Stimulated activated CD8-positive, alpha-beta memory T cell treated with anti-CD3 and anti-CD28 coated beads, Interleukin-15, amount 100 ng/mL, for 1 hour (primary cell): Measurements from ENCODE around the gene LZTS2.
A peak's percentile ranks its signal among the peaks of the same experiment; 100 is the strongest.
"Not testable (repeated sequence)": the region's sequence is repeated elsewhere in the genome, so short reads cannot be mapped to it uniquely, and the experiment has no call there.

ENCODE experiments used
- DNase-seq: peaks from one replicate; pipeline ENCODE4 v3.0.0-alpha.2; 2020; ENCODE audit warnings: low read depth

LZTS2 gene

DNA sequence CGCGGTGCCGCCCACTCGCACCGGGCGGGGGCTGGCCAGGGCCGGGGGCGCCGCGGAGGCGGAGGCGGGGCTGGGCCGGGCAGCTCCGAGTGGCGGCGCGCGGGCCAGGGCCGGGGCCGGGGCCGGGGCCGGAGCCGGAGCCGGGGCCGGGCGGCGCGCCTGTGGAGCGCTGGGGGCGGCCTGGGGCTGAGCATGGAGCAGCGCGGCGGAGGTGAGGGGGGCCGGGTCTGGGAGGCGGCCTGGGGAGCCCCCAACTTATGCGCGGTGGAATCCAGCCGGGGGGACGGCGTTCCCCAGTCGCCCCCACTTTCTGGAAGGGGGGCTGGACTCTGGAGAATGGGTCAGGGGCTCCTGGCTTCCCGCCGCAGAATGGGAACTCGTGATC, at the start of gene LZTS2:
TSS of gene LZTS2 (plus strand) at position 67 of the 385 bp plus-strand sequence. CDS start 2,731 bp downstream, outside the sequence.
- no peak for DNase-seq

GRCh38 chr10:100960251-100960650, 39.4 kb upstream of the LZTS2 start:
- DNase-seq, result no peak

GRCh38 chr10:100962351-100963080, 37.1 kb upstream of the LZTS2 start:
- no peak for DNase-seq

- DNase-seq, result no peak
These were observed 35.8 kb upstream of the LZTS2 start for GRCh38 chr10:100963826-100964225.

DNA sequence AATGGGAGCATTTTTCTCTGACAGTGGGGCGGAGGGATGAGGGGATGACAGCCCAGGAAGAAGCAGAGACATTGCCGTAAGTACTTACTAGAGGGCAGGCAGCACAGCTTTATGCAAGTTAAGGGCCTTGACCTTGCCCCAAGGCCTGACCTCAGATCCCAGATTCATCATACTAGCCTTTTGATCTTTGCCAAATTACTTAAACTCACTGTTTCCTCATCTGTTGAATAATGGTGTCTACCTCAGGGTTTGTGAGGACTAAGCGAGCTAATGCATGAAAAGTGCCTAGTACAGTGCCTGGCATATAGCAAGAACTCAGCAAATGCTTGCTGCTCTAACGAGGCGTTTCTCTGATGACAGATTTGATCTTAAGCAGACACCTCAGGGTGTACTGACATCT, 33.8 kb upstream of the LZTS2 start:
- no peak for DNase-seq

DNA sequence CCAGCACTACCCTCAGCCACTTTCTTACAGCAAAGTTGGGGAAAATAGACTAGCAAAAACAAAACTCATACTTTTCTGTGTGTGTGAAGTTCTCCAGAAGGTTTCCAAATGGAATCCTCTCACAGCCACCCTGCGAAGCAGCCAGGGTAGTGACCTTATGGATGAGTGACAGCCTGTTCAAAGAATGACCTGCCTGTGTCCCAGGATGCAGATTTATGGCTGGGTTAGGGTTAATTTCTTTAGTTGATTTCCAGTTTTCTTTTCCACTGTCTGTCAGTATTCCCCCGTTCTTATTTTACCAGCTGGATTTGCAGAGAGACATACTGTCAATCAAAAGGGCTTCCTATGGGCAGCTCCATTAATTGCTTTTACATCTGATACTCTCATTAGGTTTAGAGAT, 32.7 kb upstream of the LZTS2 start:
- DNase-seq, result no peak

DNA sequence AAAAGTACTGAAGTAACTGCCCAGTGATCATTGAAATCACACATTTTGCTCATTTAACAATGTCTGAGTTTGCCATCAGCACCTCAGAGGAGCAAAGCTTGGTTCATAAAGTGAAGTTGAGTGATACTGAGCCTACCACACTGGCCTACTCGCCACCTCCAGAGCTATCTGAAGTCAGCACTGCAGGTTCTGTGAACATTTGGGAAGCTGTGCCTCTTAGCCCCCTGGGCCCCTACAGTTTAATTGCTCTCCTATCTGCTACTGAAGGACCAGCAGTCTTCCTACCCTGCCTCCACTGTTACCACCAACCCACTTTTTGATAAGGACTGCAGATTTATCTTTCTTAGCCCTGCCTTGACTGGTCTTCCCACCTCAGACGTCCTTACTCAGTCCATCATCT, 32.3 kb upstream of the LZTS2 start:
- no peak for DNase-seq

GRCh38 chr10:100968062-100968736, 31.4 kb upstream of the LZTS2 start:
- no peak for DNase-seq

- no peak for DNase-seq
These were observed 30.8 kb upstream of the LZTS2 start for GRCh38 chr10:100968863-100969186.

DNA sequence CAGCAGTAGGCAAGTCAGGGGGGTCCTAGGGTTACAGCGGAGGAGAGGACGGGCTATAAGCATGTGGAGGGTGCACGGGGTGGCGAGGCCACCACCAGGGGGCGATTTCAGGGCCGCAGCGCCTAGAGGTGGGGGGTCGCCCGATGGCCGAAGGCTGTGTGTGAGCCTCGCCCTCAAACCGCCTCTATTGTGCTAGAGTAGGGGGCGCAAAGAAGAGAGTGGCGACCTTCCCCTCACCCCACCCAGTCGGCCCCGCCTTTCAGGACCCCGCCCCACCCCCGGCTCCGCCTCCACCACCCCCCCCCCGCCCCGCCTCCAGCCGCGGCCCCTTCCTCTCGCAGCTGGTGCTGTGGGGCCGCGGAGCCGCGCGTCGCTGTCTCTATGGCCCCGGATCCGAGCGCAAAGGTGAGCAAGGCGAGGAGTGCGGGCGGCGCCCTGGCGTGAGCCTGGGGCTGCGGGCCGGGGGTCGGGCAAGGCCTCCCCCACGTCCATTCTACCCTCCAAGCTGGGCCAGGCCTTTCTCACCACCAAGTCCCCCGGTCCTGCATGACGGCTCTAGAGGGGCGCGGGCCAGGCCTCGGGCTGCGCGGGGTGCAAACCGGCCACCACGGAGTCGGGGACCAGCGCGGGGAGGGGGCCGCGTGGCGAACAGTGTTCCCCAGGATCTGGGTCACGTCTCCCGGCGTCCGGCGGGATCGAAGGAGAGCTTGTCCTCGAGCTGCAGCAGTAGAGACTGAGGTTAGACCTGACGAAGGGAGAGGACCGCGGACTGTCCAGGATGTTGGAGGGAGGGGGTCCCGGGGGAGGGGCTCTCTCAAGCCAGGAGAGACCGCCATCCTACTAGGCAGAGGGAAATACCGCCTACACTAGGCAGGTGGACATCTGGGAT, 30.2 kb upstream of the LZTS2 start, which contains the start of gene SEMA4G:
TSS of gene SEMA4G (plus strand) at position 318 of the 889 bp plus-strand sequence. CDS start 3,409 bp downstream, outside the sequence.
- peak; percentile 18 for DNase-seq

GRCh38 chr10:100970076-100970913, 29.3 kb upstream of the LZTS2 start:
- peak; percentile 20 for DNase-seq

DNA sequence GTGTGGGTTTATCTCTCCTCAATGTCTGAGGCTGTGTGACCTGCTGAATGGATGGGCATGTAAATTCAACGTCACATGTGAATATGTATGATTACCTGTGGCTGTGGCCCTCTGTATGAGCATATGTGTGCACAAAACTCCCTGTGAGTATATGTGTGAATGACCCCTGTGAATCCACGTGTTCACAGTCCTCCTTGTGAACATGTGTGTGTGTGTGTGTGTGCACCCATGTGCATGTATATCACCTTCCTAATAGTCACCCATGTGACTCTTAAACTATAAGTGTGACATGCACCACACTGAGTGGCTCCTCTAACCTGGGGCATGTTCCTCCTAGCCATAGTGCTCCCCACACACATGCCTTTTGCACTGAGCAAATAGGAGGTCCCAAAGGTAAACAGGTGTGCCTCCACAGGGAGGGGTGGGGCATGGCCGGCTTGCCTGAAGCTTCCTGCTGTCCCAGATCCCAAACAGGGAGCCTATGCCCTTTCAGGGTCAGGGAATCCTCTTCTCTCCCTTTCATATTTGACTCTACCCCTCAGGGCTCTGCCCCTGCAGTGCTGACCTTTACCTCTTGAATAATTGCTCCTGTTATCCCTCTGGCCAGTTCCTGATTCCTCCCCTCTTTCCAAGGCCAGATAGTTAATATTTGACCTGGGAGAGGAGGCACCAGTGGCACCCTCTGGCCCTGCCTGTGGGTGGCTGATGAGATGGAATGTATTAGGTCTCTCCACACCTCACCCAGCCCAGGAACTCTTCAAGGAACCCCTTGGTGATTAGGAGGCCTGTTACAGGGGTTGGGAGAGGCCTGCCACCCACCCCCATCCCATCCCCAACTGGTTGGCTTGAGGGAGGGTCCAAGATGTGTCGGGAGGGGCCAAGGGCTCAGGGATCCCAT, 28.4 kb upstream of the LZTS2 start:
- DNase-seq, result no peak

DNA sequence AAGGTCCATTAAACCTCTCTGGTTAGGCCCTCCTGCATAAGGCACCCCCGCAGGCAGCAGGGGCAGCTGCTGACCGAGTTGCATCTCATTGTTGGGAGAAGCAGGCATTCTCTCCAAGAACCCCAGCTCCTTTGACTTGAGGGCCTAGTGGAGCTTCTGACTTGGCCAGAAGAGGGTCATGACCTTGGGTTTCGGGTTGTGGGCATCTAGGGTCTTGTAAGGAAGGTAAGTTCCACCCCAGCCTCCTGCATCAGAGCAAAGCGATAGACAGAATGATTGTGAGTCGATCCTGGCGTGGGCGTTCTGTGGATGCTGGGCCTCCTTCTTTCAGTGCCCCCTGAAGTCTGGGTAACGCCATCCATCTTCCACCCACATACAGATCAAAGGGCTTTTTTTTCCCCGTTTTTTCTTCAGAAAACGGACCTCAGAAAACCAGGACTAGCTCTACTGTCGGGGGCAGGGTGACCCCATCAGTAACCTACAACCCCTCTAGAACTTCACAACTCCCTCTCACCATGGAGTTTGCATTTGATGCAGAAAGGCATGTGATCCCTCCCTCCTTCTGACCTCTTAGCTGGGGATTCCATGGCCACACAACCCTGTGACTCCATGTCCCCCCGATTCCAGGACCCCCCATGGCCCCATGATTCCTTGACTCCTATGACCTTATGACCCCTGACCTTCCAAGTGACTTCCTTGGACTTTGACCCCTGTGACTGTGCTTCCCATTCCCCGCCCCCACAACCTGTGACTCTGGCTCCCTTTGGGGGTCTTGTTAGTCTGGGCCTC, 27.3 kb upstream of the LZTS2 start:
- no peak for DNase-seq

DNA sequence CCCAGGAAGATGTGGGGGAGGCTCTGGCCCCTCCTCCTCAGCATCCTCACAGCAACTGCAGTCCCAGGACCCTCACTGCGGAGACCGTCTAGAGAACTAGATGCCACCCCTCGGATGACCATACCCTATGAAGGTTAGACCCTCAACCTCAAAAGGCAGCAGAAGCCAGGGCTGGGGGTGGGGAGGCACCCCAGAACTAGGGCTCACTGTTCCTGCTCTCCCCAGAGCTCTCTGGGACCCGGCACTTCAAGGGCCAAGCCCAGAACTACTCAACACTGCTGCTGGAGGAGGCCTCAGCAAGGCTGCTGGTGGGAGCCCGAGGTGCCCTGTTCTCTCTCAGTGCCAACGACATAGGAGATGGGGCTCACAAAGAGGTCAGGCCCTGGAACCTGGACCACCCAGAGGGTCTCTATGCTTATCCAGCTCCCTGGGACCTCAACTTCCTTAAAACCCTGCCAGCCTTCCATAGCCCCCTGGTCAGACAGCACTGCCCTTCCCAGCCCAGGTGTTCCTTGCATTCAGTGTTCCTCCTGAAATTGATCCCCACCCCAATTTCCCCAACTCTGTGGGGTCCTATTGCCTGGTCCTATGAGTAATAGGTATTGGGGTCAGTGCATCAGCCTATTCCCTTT, 26.6 kb upstream of the LZTS2 start:
- no peak for DNase-seq

GRCh38 chr10:100975397-100975796, 24.2 kb upstream of the LZTS2 start:
- not testable (repeated sequence) for DNase-seq

DNA sequence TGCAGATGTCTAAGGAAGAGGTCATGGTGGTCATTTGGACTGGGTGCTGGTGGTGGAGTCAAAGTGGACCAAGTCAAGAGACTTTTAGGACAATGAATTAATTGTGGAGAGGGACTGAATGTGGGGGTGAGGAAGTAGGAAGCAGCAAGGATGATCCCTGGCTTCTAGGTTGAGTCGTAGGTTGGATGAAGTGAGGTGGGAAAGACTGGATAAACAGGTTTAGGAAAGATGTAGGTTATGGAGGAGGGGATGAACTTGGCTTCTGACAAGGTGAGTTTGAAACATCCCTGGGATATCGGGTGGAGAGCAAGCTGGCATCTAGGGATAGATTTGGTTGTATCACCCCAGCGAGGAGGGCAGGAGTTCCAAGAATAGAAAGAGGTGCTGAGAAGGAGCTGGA, 22.7 kb upstream of the LZTS2 start:
- DNase-seq, result no peak

DNA sequence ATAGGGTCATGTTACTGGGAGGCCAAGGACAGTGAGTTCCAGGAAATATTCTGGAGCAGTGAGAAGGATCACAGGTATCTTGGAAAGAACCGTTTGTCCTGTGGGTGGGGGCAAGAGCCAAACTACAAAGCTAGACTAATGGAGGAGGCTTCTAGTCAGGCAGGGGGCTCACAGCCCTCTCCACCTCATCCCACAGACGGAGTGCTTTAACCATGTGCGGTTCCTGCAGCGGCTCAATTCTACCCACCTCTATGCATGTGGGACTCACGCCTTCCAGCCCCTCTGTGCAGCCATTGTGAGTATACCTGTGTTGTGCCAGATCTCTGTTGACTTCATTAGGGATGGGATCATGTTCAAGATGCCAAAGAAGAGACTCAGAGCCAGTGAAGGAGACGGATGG, 22.2 kb upstream of the LZTS2 start:
- DNase-seq, result no peak

- no peak for DNase-seq
These were observed 21.3 kb upstream of the LZTS2 start for GRCh38 chr10:100978121-100978900.

DNA sequence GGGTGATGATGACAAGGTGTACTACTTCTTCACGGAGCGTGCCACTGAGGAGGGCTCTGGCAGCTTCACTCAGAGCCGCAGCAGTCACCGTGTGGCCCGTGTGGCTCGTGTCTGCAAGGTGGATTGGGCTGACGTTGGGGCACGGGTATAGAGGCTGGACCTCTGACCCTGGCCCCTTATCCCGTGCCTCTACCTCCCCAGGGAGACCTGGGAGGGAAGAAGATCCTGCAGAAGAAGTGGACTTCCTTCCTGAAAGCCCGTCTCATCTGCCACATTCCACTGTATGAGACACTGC, 20.8 kb upstream of the LZTS2 start:
- no peak for DNase-seq
